Transverse colon (tissue), 4 donors: ENCODE measurements around the gene EIF4B. TPM values are rescaled to one million over a fixed set of nuclear protein-coding genes. Genes with fewer than 3 reads are reported as not detected.

Experiments
- DNase-seq: peaks from one replicate; pipeline ENCODE4 v3.0.0-alpha.2; 2019
- H3K27ac ChIP-seq, 4 donors: fragments of 200-600 bp; sonication (generic); 2 replicates each; pipeline ENCODE4 v1.5.1; 2016 to 2018; ENCODE audit warnings: inconsistent platforms in 4 of 4
- H3K27me3 ChIP-seq: fragments of 200-600 bp; sonication (generic); 2 replicates; pipeline ENCODE4 v1.5.1; 2017; ENCODE audit warnings: inconsistent platforms
- H3K36me3 ChIP-seq, 4 donors: fragments of 200-600 bp; sonication (generic); 2 replicates each; pipeline ENCODE4 v1.5.1; 2017 to 2019; ENCODE audit warnings: inconsistent platforms in 4 of 4
- H3K4me1 ChIP-seq, 4 donors: fragments of 200-600 bp; sonication (generic); 2 replicates each; pipeline ENCODE4 v1.5.1; 2017 to 2020; ENCODE audit warnings: inconsistent platforms in 4 of 4
- H3K4me3 ChIP-seq, 4 donors: fragments of 200-600 bp; sonication (generic); 1 replicate in 1 of 4; 2 replicates in 3 of 4; pipeline versions ENCODE4 v1.5.1 to v1.6.1; 2017 to 2019; ENCODE audit warnings: inconsistent platforms in 4 of 4
- H3K9me3 ChIP-seq, 2 donors: fragments of 200-600 bp; sonication (generic); 2 replicates each; pipeline ENCODE4 v1.5.1; 2017 to 2019; ENCODE audit warnings: inconsistent platforms in 2 of 2
- EP300 ChIP-seq: sonication (generic); formaldehyde crosslinking; IDR thresholded peaks from one replicate; pipeline ENCODE4 v1.6.1; 2017; ENCODE audit warnings: antibody characterized with exemption, low read depth
- POLR2A ChIP-seq: fragments of 450-650 bp; IDR thresholded peaks from one replicate; pipeline ENCODE4 v1.6.1; 2016; ENCODE audit warnings: antibody characterized with exemption, mild to moderate bottlenecking, moderate library complexity
- POLR2AphosphoS5 ChIP-seq, 3 donors: sonication (generic); formaldehyde crosslinking; IDR thresholded peaks; one replicate each; pipeline ENCODE4 v1.6.1; 2016; ENCODE audit warnings: antibody characterized with exemption in 3 of 3
- WGBS, 2 donors: methylation state at CpG; one replicate each; pipeline ENCODE4 v1.1.5; 2018; ENCODE audit warnings: low coverage in 1 of 2; 5-methylcytosine and 5-hydroxymethylcytosine counted together
- in situ Hi-C, 4 donors: fragments of 200-750 bp; cut with MboI; loops; one replicate each; pipeline versions ENCODE4 v1.15.0 to v1.15.1; 2017; ENCODE audit warnings: low sequenced_read_pairs in 3 of 4, low pct_ligation_motif_present in 1 of 4, low pct_unique_long_range_greater_than_20kb in 1 of 4
- intact Hi-C: fragments of 100-400 bp; cut with DNase I; formaldehyde crosslinking; loops from one replicate; pipeline ENCODE4 v1.15.1; 2023; ENCODE audit warnings: low total_unique reads
- total RNA-seq, 4 donors: library from RNA; depleted of rRNA; stranded (reverse); fragments of >200 nt; gene quantifications; one replicate each; pipeline ENCODE4 v1.1.0, GENCODE V29; 2016
- TF ChIP-seq, protein P1 (sequence below), 5 experiments: fragments of 200-600 bp in 3 of 5; fragments of 450-650 bp in 2 of 5; sonication (generic) in 3 of 5; IDR thresholded peaks; 1 replicate in 2 of 5; 2 replicates in 3 of 5; pipeline ENCODE4 v1.5.1; 2016 to 2017; ENCODE audit warnings: antibody characterized with exemption in 5 of 5, inconsistent platforms in 3 of 5, mild to moderate bottlenecking in 2 of 5, moderate library complexity in 1 of 5

The EIF4B gene
- total RNA-seq, 4 donors from 2014 or later = 175 to 383 (median 261) TPM

DNA sequence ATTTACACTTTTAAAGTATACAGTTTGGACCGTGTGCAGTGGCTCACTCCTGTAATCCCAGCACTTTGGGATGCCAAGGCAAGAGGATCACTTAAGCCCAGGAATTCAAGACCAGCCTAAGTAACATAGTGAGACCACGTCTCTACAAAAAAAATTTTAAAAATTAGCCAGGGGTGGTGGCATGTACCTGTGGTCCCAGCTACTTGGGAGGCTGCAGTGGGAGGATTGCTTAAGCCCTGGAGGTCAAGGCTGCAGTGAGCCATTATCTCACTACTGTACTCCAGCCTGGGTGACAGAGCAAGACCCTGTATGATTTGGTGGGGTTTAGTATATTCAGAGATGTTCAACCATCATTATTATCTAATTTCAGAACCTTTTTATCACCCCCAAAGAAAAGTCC is 4.7 kb downstream of the EIF4B start:
- Histone ChIP-seq H3K9me3 (no peaks in the 10 kb centered on the region), H3K36me3 (no peaks in the 10 kb centered on the region), H3K4me1 (peaks cover 7 to 64% (median 46%) of the 10 kb centered on the region in 4 donors), H3K4me3 (no peak overlapping the region), H3K27me3 (no peaks in the 10 kb centered on the region), H3K27ac (no peak overlapping the region)
- TF ChIP-seq POLR2AphosphoS5 (IDR thresholded peaks at IDR 0.05) (no peak), EP300 (no peak), POLR2A (no peak)
- TF ChIP-seq, protein P1, sequence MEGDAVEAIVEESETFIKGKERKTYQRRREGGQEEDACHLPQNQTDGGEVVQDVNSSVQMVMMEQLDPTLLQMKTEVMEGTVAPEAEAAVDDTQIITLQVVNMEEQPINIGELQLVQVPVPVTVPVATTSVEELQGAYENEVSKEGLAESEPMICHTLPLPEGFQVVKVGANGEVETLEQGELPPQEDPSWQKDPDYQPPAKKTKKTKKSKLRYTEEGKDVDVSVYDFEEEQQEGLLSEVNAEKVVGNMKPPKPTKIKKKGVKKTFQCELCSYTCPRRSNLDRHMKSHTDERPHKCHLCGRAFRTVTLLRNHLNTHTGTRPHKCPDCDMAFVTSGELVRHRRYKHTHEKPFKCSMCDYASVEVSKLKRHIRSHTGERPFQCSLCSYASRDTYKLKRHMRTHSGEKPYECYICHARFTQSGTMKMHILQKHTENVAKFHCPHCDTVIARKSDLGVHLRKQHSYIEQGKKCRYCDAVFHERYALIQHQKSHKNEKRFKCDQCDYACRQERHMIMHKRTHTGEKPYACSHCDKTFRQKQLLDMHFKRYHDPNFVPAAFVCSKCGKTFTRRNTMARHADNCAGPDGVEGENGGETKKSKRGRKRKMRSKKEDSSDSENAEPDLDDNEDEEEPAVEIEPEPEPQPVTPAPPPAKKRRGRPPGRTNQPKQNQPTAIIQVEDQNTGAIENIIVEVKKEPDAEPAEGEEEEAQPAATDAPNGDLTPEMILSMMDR (IDR thresholded peaks at IDR 0.05) = no peak
- 52 to 78% methylated on average over 2 of the region's 2 CpGs for WGBS, 2 donors
- in situ Hi-C loops (no loop called here), intact Hi-C loops (no loop called here)
- no peak for DNase-seq

DNA sequence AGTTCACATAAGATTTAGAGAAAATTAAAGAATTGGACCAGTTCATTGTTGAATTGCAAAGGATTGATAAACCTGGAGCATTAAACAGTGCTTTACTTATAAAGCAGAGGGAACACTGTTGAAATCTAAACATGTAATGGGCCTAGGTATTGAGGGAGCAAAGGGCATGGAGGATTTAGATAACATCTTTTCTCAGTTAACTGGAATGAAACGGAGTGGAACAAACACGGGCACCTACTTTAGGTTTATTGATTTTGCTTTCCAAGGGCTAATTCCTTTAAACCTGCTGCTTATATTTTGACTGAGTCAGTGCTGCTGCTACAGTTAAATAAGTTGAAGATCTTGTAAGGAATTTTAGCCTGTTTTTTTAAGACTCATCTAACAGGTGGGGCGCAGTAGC is 5.6 kb downstream of the EIF4B start:
- intact Hi-C loops (no loop called here), in situ Hi-C loops (no loop called here)
- H3K9me3 ChIP-seq = no peaks in the 10 kb centered on the region
- H3K27me3 ChIP-seq = no peaks in the 10 kb centered on the region
- H3K4me3 ChIP-seq = no peak overlapping the region
- WGBS, 2 donors = 64 to 71% methylated on average over 3 of the region's 3 CpGs
- H3K4me1 ChIP-seq = peaks cover 7 to 63% (median 45%) of the 10 kb centered on the region in 4 donors
- H3K27ac ChIP-seq = no peak overlapping the region
- H3K36me3 ChIP-seq = peaks cover 0 to 5% (median 2%) of the 10 kb centered on the region in 4 donors
- TF ChIP-seq EP300 (no peak), POLR2A (no peak), POLR2AphosphoS5 (IDR thresholded peaks at IDR 0.05) (no peak)
- TF ChIP-seq, protein P1 (IDR thresholded peaks at IDR 0.05) = no peak
- DNase-seq = no peak

DNA sequence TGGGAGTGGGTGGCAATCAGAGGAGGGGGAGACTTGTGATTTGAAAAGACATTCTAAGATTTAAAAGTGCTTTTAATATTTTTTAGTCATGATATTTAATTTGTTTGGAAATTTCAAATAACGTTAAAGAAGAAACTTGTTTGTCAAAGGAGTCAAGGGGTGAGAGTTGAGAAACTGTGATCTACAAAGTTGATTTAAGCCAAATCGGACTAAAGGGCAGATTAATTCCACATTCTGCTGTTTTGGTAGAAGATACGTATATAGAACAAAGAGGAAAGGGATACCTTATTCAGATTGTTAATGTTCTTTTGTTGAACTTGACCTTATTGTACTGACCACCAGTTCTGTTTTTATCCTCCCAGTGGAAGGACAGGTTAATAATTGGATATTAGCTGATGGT is 6.7 kb downstream of the EIF4B start:
- intact Hi-C loops (no loop called here), in situ Hi-C loops (no loop called here)
- Histone ChIP-seq H3K4me3 (no peak overlapping the region), H3K9me3 (no peaks in the 10 kb centered on the region), H3K27me3 (no peaks in the 10 kb centered on the region), H3K36me3 (peaks cover 0 to 14% (median 7%) of the 10 kb centered on the region in 4 donors), H3K27ac (no peak overlapping the region), H3K4me1 (peaks cover 7 to 53% (median 35%) of the 10 kb centered on the region in 4 donors)
- TF ChIP-seq, protein P1 (IDR thresholded peaks at IDR 0.05) = no peak
- no peak for TF ChIP-seq POLR2AphosphoS5 (IDR thresholded peaks at IDR 0.05)
- no peak for TF ChIP-seq POLR2A
- TF ChIP-seq EP300 = no peak
- 89 to 90% methylated on average over 3 of the region's 3 CpGs for WGBS, 2 donors
- DNase-seq = no peak

DNA sequence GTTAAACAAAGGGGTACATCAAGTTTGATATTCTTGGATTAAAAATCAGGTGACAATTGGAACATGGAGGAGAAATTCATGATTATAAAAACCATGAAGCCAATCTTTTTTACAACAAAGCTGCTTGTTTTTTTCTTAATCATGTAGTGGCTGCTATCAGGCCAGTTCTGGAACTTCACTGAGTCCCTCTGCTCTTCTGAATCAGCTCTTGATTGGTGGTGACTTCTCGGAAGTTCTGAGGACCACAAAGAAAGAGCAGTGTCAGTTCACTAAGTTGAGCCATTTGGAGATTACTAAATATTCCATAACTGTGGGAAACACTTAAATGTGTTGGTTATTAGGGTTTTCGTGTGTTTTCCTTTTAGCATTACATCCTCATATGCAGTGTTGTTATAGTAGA is 8.5 kb downstream of the EIF4B start:
- intact Hi-C loops (no loop called here), in situ Hi-C loops (no loop called here)
- Histone ChIP-seq H3K27me3 (no peaks in the 10 kb centered on the region), H3K9me3 (no peaks in the 10 kb centered on the region), H3K4me3 (no peak overlapping the region), H3K36me3 (peaks cover 0 to 30% (median 13%) of the 10 kb centered on the region in 4 donors), H3K27ac (no peak overlapping the region), H3K4me1 (peaks cover 0 to 35% (median 19%) of the 10 kb centered on the region in 4 donors)
- WGBS, 2 donors = 77 to 100% methylated on average over 2 of the region's 2 CpGs
- no peak for DNase-seq
- TF ChIP-seq EP300 = no peak
- TF ChIP-seq POLR2AphosphoS5 (IDR thresholded peaks at IDR 0.05) = no peak
- TF ChIP-seq POLR2A = no peak
- TF ChIP-seq, protein P1 (IDR thresholded peaks at IDR 0.05) = no peak
